ENCODE data around the gene PTGFRN. TPM values are rescaled to one million over a fixed set of nuclear protein-coding genes. Genes with fewer than 3 reads are reported as not detected.

The PTGFRN gene
- total and polyA plus RNA-seq, 10 donors: 1.7 to 17.4 (median 10.6) TPM

GRCh38 chr1:117032266-117032665 is 122.5 kb downstream of the PTGFRN start:
- 94 to 98% (median 97%) methylated on average over 3 of the region's 3 CpGs for WGBS, 5 donors
- no peak for DNase-seq
- Histone ChIP-seq H3K36me3 (peaks cover 0 to 22% (median 0%) of the 10 kb centered on the region in 6 donors), H3K4me3 (no peak overlapping the region), H3K4me1 (no peaks in the 10 kb centered on the region), H3K9me3 (no peaks in the 10 kb centered on the region), H3K27ac (no peak overlapping the region), H3K27me3 (replicated peaks in 1 of 7) (no peaks in the 10 kb centered on the region)
- no peak for TF ChIP-seq POLR2A (IDR thresholded peaks at IDR 0.05)
- no peak for TF ChIP-seq CTCF (IDR thresholded peaks at IDR 0.05 in 8 of 11, conservative IDR thresholded peaks at IDR 0.05 in 3 of 11)
- intact Hi-C loops (cut with DNase I; ENCODE audit: low total_unique reads): no loop called here

- WGBS, 5 donors: 68 to 82% (median 73%) methylated on average over 11 of the region's 11 CpGs
- intact Hi-C loops (cut with DNase I; ENCODE audit: low total_unique reads): no loop called here
Observed at GRCh38 chr1:117032681-117033539, 123.2 kb downstream of the PTGFRN start.

GRCh38 chr1:117033772-117034171 is 124.1 kb downstream of the PTGFRN start:
- H3K4me3 ChIP-seq: no peak overlapping the region
- no peaks in the 10 kb centered on the region for H3K9me3 ChIP-seq
- H3K36me3 ChIP-seq: peaks cover 0 to 22% (median 0%) of the 10 kb centered on the region in 6 donors
- intact Hi-C loops (cut with DNase I; ENCODE audit: low total_unique reads): no loop called here
- no peak for DNase-seq
- 69 to 81% (median 79%) methylated on average over 7 of the region's 7 CpGs for WGBS, 5 donors
- H3K27me3 ChIP-seq (replicated peaks in 1 of 7): no peaks in the 10 kb centered on the region
- no peaks in the 10 kb centered on the region for H3K4me1 ChIP-seq
- no peak for TF ChIP-seq POLR2AphosphoS5 (IDR thresholded peaks at IDR 0.05)
- no peak for TF ChIP-seq CTCF (IDR thresholded peaks at IDR 0.05 in 8 of 11, conservative IDR thresholded peaks at IDR 0.05 in 3 of 11)
- TF ChIP-seq POLR2A (IDR thresholded peaks at IDR 0.05): no peak
- no peak overlapping the region for H3K27ac ChIP-seq

More at GRCh38 chr1:117032681-117033539, 123.2 kb downstream of the PTGFRN start:
- Histone ChIP-seq H3K4me1 (no peaks in the 10 kb centered on the region), H3K4me3 (no peak overlapping the region), H3K36me3 (peaks cover 0 to 22% (median 0%) of the 10 kb centered on the region in 6 donors), H3K9me3 (no peaks in the 10 kb centered on the region), H3K27me3 (replicated peaks in 1 of 7) (no peaks in the 10 kb centered on the region), H3K27ac (no peak overlapping the region)
- no peak for DNase-seq
- TF ChIP-seq POLR2AphosphoS5 (IDR thresholded peaks at IDR 0.05) (no peak), POLR2A (IDR thresholded peaks at IDR 0.05) (no peak), CTCF (IDR thresholded peaks at IDR 0.05 in 8 of 11, conservative IDR thresholded peaks at IDR 0.05 in 3 of 11) (no peak)

GRCh38 chr1:117034791-117035290 is 125.1 kb downstream of the PTGFRN start:
- H3K27ac ChIP-seq: no peak overlapping the region
- TF ChIP-seq CTCF (IDR thresholded peaks at IDR 0.05 in 8 of 11, conservative IDR thresholded peaks at IDR 0.05 in 3 of 11): no peak
- no peak for TF ChIP-seq POLR2A (IDR thresholded peaks at IDR 0.05)
- no peak for TF ChIP-seq POLR2AphosphoS5 (IDR thresholded peaks at IDR 0.05)
- DNase-seq: no peak
- H3K36me3 ChIP-seq: peaks cover 0 to 22% (median 0%) of the 10 kb centered on the region in 6 donors
- WGBS, 5 donors: 90 to 98% (median 91%) methylated on average over 7 of the region's 7 CpGs
- intact Hi-C loops (cut with DNase I; ENCODE audit: low total_unique reads): no loop called here
- H3K9me3 ChIP-seq: no peaks in the 10 kb centered on the region
- no peak overlapping the region for H3K4me3 ChIP-seq
- no peaks in the 10 kb centered on the region for H3K4me1 ChIP-seq
- no peaks in the 10 kb centered on the region for H3K27me3 ChIP-seq (replicated peaks in 1 of 7)

Measured in spleen (tissue), 11 donors.